ENCODE data around the gene DPH2.
A peak's percentile ranks its signal among the peaks of the same experiment; 100 is the strongest.

Gene DPH2

DNA sequence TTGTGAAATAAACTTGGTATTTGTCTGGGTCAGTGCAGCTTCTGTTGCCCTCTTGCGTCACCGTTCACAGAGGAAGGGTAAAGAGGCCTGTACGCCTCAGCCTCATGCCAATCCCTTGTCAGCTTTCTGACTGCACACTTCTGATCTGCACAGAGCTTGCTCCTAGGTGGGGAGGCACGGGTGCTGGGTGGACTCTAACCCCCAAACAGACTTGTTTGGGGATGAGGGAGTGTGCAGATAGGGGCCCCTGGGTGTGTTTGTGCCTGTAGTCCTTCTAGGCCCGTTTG, 8.4 kb downstream of the DPH2 start:
- peak overlapping the region; percentile 74 for H3K4me3 ChIP-seq (ENCODE audit: low read depth, low read length)
- TF ChIP-seq, protein P1, sequence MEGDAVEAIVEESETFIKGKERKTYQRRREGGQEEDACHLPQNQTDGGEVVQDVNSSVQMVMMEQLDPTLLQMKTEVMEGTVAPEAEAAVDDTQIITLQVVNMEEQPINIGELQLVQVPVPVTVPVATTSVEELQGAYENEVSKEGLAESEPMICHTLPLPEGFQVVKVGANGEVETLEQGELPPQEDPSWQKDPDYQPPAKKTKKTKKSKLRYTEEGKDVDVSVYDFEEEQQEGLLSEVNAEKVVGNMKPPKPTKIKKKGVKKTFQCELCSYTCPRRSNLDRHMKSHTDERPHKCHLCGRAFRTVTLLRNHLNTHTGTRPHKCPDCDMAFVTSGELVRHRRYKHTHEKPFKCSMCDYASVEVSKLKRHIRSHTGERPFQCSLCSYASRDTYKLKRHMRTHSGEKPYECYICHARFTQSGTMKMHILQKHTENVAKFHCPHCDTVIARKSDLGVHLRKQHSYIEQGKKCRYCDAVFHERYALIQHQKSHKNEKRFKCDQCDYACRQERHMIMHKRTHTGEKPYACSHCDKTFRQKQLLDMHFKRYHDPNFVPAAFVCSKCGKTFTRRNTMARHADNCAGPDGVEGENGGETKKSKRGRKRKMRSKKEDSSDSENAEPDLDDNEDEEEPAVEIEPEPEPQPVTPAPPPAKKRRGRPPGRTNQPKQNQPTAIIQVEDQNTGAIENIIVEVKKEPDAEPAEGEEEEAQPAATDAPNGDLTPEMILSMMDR (IDR thresholded peaks at IDR 0.05; ENCODE audit: low read depth, low read length): no peak
- peaks cover 55% of the 10 kb centered on the region for H3K36me3 ChIP-seq
- no peaks in the 10 kb centered on the region for H3K9me3 ChIP-seq (ENCODE audit: severe bottlenecking)
- DNase-seq: no peak
- H3K27me3 ChIP-seq (ENCODE audit: insufficient read depth, low read depth, severe bottlenecking): no peaks in the 10 kb centered on the region
- no peak overlapping the region for H3K27ac ChIP-seq

DNA sequence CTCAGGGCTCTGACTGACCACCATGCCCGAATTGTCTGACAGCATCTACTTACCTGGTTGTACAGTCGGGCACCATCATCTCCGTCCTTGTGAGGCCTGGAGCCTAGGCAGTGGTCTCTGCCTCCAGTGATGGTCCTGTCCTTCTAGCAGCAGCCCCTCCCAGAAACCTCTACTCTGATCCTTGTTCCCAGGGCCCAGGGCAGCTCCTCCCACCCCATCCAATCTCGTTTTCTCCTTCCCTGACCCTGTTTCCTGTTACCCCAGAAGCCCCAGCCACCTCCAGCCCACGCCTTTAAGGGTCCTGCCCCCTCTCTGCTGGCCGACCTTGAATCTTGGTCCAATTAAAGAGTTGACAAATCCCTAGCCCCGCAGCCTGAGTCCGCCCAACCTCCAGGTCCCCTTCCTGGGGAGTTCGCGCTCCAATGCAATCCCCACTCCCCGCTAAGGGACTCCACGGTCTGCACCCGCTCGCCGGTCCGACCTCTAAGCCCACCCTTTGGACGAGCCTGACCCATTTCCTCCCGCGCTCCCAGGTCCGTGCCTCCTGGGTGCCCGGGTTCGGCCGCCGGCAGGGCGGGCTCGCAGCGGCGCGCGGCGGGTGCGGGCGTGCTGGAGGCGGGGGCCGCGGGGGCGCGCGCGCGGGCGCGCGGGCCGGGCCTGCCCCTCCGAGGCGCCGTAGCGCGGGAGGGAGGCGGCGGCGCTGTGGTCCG, 8.9 kb downstream of the DPH2 start, which contains the start of gene B4GALT2:
TSS of gene B4GALT2 (plus strand) at position 660 of the 710 bp plus-strand sequence. CDS start 1,951 bp downstream, outside the sequence.
- Histone ChIP-seq H3K36me3 (peaks cover 55% of the 10 kb centered on the region), H3K27ac (peak within 1 kb of the TSS; percentile 77), H3K4me3 (ENCODE audit: low read depth, low read length) (peak within 1 kb of the TSS; percentile 74), H3K9me3 (ENCODE audit: severe bottlenecking) (no peaks in the 10 kb centered on the region), H3K27me3 (ENCODE audit: insufficient read depth, low read depth, severe bottlenecking) (no peaks in the 10 kb centered on the region)
- DNase-seq: peak; percentile 50
- TF ChIP-seq, protein P1 (IDR thresholded peaks at IDR 0.05; ENCODE audit: low read depth, low read length): no peak

DNA sequence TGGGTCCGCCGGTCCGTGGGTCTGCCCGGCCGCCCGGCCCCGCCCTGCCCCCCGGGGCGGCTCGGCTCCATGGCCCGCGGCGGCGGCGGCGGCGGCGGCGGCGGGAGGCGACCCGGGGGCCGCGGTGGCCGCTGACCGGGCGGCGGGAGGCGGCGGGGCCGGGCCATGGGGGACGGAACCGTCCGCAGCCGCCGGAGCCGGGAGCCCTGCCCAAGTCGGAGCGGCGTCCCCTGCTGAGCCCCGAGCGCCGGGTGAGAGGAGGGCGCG, 9.4 kb downstream of the DPH2 start:
- peaks cover 57% of the 10 kb centered on the region for H3K36me3 ChIP-seq
- peak overlapping the region; percentile 43 for H3K4me3 ChIP-seq (ENCODE audit: low read depth, low read length)
- peak overlapping the region; percentile 77 for H3K27ac ChIP-seq
- DNase-seq: no peak
- TF ChIP-seq, protein P1 (IDR thresholded peaks at IDR 0.05; ENCODE audit: low read depth, low read length): no peak
- no peaks in the 10 kb centered on the region for H3K9me3 ChIP-seq (ENCODE audit: severe bottlenecking)
- no peaks in the 10 kb centered on the region for H3K27me3 ChIP-seq (ENCODE audit: insufficient read depth, low read depth, severe bottlenecking)

DNA sequence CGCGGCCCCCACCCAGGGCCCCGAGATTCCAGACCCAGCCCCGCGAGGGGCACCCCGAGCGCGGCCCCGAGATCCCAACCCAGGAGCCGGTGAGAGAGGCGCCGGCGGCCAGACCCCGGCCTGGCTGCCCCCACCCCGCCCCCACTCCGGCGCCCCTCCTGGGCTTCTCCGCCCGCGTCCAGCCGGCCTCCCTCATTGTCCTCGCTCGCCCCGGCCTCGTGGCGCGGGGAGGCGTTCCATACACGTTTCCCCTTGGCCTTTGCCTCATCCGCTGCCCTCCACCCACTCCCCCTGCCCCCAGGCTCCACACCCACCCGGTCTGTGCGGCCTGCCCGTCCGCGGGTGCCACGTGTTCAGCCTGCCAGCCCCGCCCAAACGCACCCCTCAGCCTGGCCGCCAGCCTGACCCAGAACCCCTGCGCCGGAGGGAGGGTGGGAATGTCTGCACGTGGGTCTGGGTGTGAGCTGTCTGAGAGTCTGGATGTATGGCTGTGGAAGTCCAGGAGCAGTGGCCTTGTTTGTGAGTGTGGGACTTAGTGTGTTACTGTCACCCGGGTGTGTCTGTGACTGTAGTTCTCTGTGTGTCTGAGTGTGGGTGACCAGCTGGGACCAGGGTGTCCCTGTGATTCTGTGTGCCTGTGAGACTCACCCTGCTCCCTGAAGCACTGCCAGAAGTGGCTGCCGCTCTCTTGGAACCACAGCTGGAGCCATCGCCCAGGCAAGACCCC, 9.9 kb downstream of the DPH2 start:
- peak; percentile 59 for DNase-seq
- Histone ChIP-seq H3K9me3 (ENCODE audit: severe bottlenecking) (no peaks in the 10 kb centered on the region), H3K27ac (peak overlapping the region; percentile 77), H3K4me3 (ENCODE audit: low read depth, low read length) (peak overlapping the region; percentile 43), H3K36me3 (peaks cover 62% of the 10 kb centered on the region), H3K27me3 (ENCODE audit: insufficient read depth, low read depth, severe bottlenecking) (no peaks in the 10 kb centered on the region)
- TF ChIP-seq, protein P1 (IDR thresholded peaks at IDR 0.05; ENCODE audit: low read depth, low read length): no peak

DNA sequence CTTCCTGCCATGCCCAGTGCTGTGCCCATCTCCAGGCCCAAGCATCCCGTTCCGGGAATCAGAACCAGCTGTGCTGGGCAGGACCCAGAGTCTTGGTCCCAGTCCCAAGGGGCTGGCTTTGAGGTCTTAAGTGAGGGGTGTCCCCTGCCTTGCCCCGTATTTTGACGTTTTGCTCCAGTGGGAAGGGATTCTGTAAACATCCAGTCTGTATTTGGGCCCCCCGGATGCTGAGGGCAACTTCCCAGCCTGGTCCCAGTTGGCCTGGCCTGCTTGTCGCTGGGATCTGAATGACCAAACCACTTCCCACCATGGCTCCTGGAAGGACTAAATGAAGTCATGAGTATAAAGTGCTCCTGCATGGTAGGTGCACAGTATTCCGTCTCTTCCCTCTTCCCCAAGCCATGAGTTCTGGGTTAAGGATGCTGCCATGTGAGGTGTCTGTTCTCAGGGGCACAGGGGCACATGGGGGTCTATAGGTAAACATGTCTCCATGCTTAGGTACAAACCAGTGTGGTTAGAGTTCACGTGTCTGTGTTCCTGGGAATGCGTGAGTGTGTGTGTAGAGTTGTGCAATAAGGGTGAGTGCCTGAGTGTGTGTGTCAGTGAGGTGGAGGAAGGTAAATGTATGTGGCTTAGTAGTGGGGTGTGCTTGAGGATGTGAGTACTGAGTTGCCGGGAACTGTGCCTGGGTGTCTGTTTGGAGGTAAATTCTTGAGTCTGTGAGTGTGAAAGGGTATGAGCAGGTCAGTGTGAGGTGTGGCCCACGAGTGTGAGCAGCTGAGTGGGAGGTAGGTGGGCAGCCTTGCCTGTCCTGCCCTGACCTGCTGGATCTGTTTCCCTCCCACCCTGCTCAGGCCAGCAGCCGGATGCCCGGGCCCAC, 10.7 kb downstream of the DPH2 start:
- no peaks in the 10 kb centered on the region for H3K9me3 ChIP-seq (ENCODE audit: severe bottlenecking)
- H3K36me3 ChIP-seq: peaks cover 64% of the 10 kb centered on the region
- DNase-seq: no peak
- peak overlapping the region; percentile 43 for H3K4me3 ChIP-seq (ENCODE audit: low read depth, low read length)
- no peaks in the 10 kb centered on the region for H3K27me3 ChIP-seq (ENCODE audit: insufficient read depth, low read depth, severe bottlenecking)
- TF ChIP-seq, protein P1 (IDR thresholded peaks at IDR 0.05; ENCODE audit: low read depth, low read length): no peak
- H3K27ac ChIP-seq: peak overlapping the region; percentile 77

Data from WERI-Rb-1 (cell line).